ENCODE data around the gene GPC5. TPM values are rescaled to one million over a fixed set of nuclear protein-coding genes. Genes with fewer than 3 reads are reported as not detected.

The GPC5 gene
- total RNA-seq, 1 experiment from 2014 or later: 0.26 TPM

DNA sequence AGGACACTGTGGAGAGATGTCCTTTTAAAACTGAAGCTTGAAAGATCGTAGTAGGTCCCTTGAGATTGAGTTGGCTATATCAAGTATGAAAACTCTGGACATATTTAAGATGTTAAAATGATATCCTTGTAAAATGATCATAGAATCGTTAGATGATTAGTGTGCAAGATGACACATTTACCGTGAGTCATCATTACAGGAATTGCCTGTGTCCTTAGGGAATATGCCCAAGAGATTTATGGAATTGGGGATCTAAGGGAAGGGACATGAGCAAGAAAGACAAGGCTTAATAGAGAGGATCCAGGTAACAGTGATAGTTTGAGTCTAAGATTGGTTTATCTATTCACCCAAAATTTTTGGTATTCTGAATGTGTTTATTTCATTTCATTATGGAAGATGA is 233.7 kb downstream of the GPC5 start:
- BruUV-seq (replicated peaks): no TSS peak
- Histone ChIP-seq H3K36me3 (ENCODE audit: control insufficient read depth, insufficient read depth, low read length) (no peaks in the 10 kb centered on the region), H3K27ac (ENCODE audit: low read length) (no peak overlapping the region), H3K4me1 (ENCODE audit: control insufficient read depth, insufficient read depth, low read length) (no peaks in the 10 kb centered on the region), H3K27me3 (ENCODE audit: control insufficient read depth, insufficient read depth, low read length) (no peaks in the 10 kb centered on the region), H3K9me3 (ENCODE audit: control insufficient read depth, insufficient read depth, low read depth, low read length) (no peaks in the 10 kb centered on the region), H3K4me3 (ENCODE audit: low read depth in 2 of 2, low read length in 2 of 2) (no peak overlapping the region)
- CTCF ChIA-PET: no interaction called here
- no peak for TF ChIP-seq TCF7L2 (IDR thresholded peaks at IDR 0.05; ENCODE audit: low read depth, low read length)
- TF ChIP-seq, protein P1, sequence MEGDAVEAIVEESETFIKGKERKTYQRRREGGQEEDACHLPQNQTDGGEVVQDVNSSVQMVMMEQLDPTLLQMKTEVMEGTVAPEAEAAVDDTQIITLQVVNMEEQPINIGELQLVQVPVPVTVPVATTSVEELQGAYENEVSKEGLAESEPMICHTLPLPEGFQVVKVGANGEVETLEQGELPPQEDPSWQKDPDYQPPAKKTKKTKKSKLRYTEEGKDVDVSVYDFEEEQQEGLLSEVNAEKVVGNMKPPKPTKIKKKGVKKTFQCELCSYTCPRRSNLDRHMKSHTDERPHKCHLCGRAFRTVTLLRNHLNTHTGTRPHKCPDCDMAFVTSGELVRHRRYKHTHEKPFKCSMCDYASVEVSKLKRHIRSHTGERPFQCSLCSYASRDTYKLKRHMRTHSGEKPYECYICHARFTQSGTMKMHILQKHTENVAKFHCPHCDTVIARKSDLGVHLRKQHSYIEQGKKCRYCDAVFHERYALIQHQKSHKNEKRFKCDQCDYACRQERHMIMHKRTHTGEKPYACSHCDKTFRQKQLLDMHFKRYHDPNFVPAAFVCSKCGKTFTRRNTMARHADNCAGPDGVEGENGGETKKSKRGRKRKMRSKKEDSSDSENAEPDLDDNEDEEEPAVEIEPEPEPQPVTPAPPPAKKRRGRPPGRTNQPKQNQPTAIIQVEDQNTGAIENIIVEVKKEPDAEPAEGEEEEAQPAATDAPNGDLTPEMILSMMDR (IDR thresholded peaks at IDR 0.05): no peak
- no peak for TF ChIP-seq POLR2AphosphoS5 (IDR thresholded peaks at IDR 0.05; ENCODE audit: low read depth, low read length)
- TF ChIP-seq SIN3A (IDR thresholded peaks at IDR 0.05; ENCODE audit: borderline replicate concordance, insufficient read depth, low read depth, low read length): no peak
- DNase-seq (ENCODE audit: low read depth, low spot score) (no peak), ATAC-seq (no peak)
- POLR2A ChIA-PET: no interaction called here
- in situ Hi-C loops (cut with HindIII; ENCODE audit: low pct_unique_long_range_greater_than_20kb, low sequenced_read_pairs): no loop called here
- intact Hi-C loops (cut with micrococcal nuclease; ENCODE audit: unreplicated experiment): no loop called here

DNA sequence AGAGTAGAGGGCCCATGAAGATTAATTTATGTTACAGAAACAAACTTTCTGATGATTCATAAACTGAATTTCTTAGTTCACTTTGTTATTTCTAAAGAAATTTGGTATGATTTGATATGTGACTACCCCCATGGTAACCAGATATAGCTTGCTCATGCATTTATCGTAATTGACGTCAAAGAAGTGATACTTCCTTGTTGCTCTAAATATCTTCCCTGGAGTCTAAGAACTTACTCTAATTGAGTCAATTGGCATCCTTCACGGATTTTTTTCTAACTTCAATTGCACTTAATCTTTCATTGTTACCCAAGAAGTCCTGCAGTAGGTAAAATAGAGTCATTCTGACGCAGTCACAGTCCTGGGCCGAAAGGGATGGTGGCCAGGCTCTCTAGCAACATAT is 240.9 kb downstream of the GPC5 start:
- ATAC-seq (no peak), DNase-seq (ENCODE audit: low read depth, low spot score) (no peak)
- BruUV-seq (replicated peaks): no TSS peak
- intact Hi-C loops (cut with micrococcal nuclease; ENCODE audit: unreplicated experiment): no loop called here
- Histone ChIP-seq H3K9me3 (ENCODE audit: control insufficient read depth, insufficient read depth, low read depth, low read length) (no peaks in the 10 kb centered on the region), H3K36me3 (ENCODE audit: control insufficient read depth, insufficient read depth, low read length) (no peaks in the 10 kb centered on the region), H3K27ac (ENCODE audit: low read length) (no peak overlapping the region), H3K27me3 (ENCODE audit: control insufficient read depth, insufficient read depth, low read length) (no peaks in the 10 kb centered on the region), H3K4me3 (ENCODE audit: low read depth in 2 of 2, low read length in 2 of 2) (no peak overlapping the region), H3K4me1 (ENCODE audit: control insufficient read depth, insufficient read depth, low read length) (no peaks in the 10 kb centered on the region)
- POLR2A ChIA-PET: no interaction called here
- TF ChIP-seq, protein P2, sequence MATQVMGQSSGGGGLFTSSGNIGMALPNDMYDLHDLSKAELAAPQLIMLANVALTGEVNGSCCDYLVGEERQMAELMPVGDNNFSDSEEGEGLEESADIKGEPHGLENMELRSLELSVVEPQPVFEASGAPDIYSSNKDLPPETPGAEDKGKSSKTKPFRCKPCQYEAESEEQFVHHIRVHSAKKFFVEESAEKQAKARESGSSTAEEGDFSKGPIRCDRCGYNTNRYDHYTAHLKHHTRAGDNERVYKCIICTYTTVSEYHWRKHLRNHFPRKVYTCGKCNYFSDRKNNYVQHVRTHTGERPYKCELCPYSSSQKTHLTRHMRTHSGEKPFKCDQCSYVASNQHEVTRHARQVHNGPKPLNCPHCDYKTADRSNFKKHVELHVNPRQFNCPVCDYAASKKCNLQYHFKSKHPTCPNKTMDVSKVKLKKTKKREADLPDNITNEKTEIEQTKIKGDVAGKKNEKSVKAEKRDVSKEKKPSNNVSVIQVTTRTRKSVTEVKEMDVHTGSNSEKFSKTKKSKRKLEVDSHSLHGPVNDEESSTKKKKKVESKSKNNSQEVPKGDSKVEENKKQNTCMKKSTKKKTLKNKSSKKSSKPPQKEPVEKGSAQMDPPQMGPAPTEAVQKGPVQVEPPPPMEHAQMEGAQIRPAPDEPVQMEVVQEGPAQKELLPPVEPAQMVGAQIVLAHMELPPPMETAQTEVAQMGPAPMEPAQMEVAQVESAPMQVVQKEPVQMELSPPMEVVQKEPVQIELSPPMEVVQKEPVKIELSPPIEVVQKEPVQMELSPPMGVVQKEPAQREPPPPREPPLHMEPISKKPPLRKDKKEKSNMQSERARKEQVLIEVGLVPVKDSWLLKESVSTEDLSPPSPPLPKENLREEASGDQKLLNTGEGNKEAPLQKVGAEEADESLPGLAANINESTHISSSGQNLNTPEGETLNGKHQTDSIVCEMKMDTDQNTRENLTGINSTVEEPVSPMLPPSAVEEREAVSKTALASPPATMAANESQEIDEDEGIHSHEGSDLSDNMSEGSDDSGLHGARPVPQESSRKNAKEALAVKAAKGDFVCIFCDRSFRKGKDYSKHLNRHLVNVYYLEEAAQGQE (IDR thresholded peaks at IDR 0.05; ENCODE audit: insufficient read depth in 1 of 2, low read depth in 2 of 2, low read length in 1 of 2): no peak
- no peak for TF ChIP-seq TCF7L2 (IDR thresholded peaks at IDR 0.05; ENCODE audit: low read depth, low read length)
- TF ChIP-seq, protein P1 (IDR thresholded peaks at IDR 0.05): no peak
- no peak for TF ChIP-seq POLR2AphosphoS5 (IDR thresholded peaks at IDR 0.05; ENCODE audit: low read depth, low read length)
- CTCF ChIA-PET: no interaction called here
- in situ Hi-C loops (cut with HindIII; ENCODE audit: low pct_unique_long_range_greater_than_20kb, low sequenced_read_pairs): no loop called here

DNA sequence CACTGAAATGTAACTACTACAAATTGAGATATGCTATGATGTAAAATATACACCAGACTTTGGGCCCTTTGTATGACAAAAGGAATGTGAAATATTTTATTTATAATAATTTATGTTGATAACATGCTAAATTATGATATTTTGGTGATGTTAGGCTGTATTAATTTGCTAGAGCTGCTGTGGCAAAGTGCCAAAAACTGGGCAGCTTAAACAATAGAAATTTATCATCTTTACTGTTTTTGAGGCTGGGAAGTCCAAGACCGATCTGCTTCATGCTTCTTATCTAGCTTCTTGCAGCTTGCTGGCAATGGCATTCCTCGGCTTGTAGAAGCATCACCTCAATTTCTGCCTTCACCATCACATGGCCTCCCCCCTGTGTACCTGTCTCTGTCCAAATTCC is 245.0 kb downstream of the GPC5 start:
- BruUV-seq (replicated peaks): no TSS peak
- intact Hi-C loops (cut with micrococcal nuclease; ENCODE audit: unreplicated experiment) (no loop called here), in situ Hi-C loops (cut with HindIII; ENCODE audit: low pct_unique_long_range_greater_than_20kb, low sequenced_read_pairs) (no loop called here)
- DNase-seq (ENCODE audit: low read depth, low spot score) (no peak), ATAC-seq (no peak)
- H3K4me1 ChIP-seq (ENCODE audit: control insufficient read depth, insufficient read depth, low read length): no peaks in the 10 kb centered on the region
- H3K27ac ChIP-seq (ENCODE audit: low read length): no peak overlapping the region
- POLR2A ChIA-PET: no interaction called here
- no peaks in the 10 kb centered on the region for H3K36me3 ChIP-seq (ENCODE audit: control insufficient read depth, insufficient read depth, low read length)
- CTCF ChIA-PET: no interaction called here
- no peaks in the 10 kb centered on the region for H3K27me3 ChIP-seq (ENCODE audit: control insufficient read depth, insufficient read depth, low read length)
- no peaks in the 10 kb centered on the region for H3K9me3 ChIP-seq (ENCODE audit: control insufficient read depth, insufficient read depth, low read depth, low read length)
- no peak for TF ChIP-seq SIN3A (IDR thresholded peaks at IDR 0.05; ENCODE audit: borderline replicate concordance, insufficient read depth, low read depth, low read length)
- TF ChIP-seq POLR2AphosphoS5 (IDR thresholded peaks at IDR 0.05; ENCODE audit: low read depth, low read length): no peak
- TF ChIP-seq, protein P2 (IDR thresholded peaks at IDR 0.05; ENCODE audit: insufficient read depth in 1 of 2, low read depth in 2 of 2, low read length in 1 of 2): no peak
- TF ChIP-seq, protein P1 (IDR thresholded peaks at IDR 0.05): no peak
- no peak overlapping the region for H3K4me3 ChIP-seq (ENCODE audit: low read depth in 2 of 2, low read length in 2 of 2)
